Mesenchymal stem cell (in vitro differentiated cells and primary cell): ENCODE measurements around the gene PCDH1.

Experiments used
- DNase-seq: peaks from one replicate; pipeline ENCODE4 v3.0.0-alpha.2; 2013
- H2AFZ ChIP-seq: one replicate; pipeline ENCODE4 v1.6.1; 2013; ENCODE audit warnings: low read depth, mild to moderate bottlenecking, control low read depth, inconsistent platforms, low read length, moderate library complexity
- H2AK5ac ChIP-seq: 2 replicates; pipeline ENCODE4 v1.6.1; 2013; ENCODE audit warnings: low read length, moderate library complexity, mild to moderate bottlenecking, inconsistent platforms; ENCODE audit not compliant: severe bottlenecking
- H2BK120ac ChIP-seq: one replicate; pipeline ENCODE4 v1.6.1; 2013; ENCODE audit warnings: low read depth, mild to moderate bottlenecking, inconsistent platforms, low read length, moderate library complexity
- H2BK12ac ChIP-seq, 2 experiments: one replicate each; pipeline ENCODE4 v1.6.1; 2013; ENCODE audit warnings: inconsistent platforms in 2 of 2, low read length in 2 of 2, mild to moderate bottlenecking in 2 of 2, moderate library complexity in 2 of 2, control low read depth in 1 of 2
- H2BK15ac ChIP-seq: one replicate; pipeline ENCODE4 v1.6.1; 2013; ENCODE audit warnings: mild to moderate bottlenecking, low read depth, inconsistent platforms; ENCODE audit not compliant: poor library complexity, severe bottlenecking
- H2BK5ac ChIP-seq: 2 replicates; pipeline ENCODE4 v1.6.1; 2013; ENCODE audit warnings: low read depth, mild to moderate bottlenecking, low read length, control low read depth, inconsistent platforms; ENCODE audit not compliant: poor library complexity, severe bottlenecking
- H3K14ac ChIP-seq, 2 experiments: one replicate each; pipeline ENCODE4 v1.6.1; 2013; ENCODE audit warnings: inconsistent platforms in 2 of 2, low read length in 2 of 2, control low read depth in 1 of 2, mild to moderate bottlenecking in 1 of 2, moderate library complexity in 1 of 2
- H3K18ac ChIP-seq, 2 experiments: one replicate each; pipeline ENCODE4 v1.6.1; 2013; ENCODE audit warnings: inconsistent platforms in 2 of 2, low read length in 2 of 2, control low read depth in 1 of 2, low read depth in 1 of 2, mild to moderate bottlenecking in 1 of 2
- H3K23ac ChIP-seq, 2 experiments: one replicate each; pipeline ENCODE4 v1.6.1; 2013; ENCODE audit warnings: inconsistent platforms in 2 of 2, low read length in 2 of 2, mild to moderate bottlenecking in 2 of 2, moderate library complexity in 2 of 2, control low read depth in 1 of 2
- H3K27ac ChIP-seq: 2 replicates; pipeline ENCODE4 v1.5.1; 2013; ENCODE audit warnings: mild to moderate bottlenecking, moderate library complexity, low read length, control low read depth, inconsistent platforms; ENCODE audit not compliant: poor library complexity, severe bottlenecking
- H3K27me3 ChIP-seq, 2 experiments: 2 replicates each; pipeline versions ENCODE4 v1.6.1 to v1.7.0; 2013; ENCODE audit warnings: low read length in 2 of 2, mild to moderate bottlenecking in 2 of 2, moderate library complexity in 2 of 2, control low read depth in 1 of 2, inconsistent platforms in 1 of 2; ENCODE audit not compliant: control insufficient read depth in 1 of 2, insufficient read depth in 1 of 2
- H3K36me3 ChIP-seq, 2 experiments: 2 replicates each; pipeline versions ENCODE4 v1.6.1 to v1.7.0; 2013; ENCODE audit warnings: low read length in 2 of 2, control low read depth in 1 of 2, inconsistent platforms in 1 of 2, low read depth in 1 of 2, mild to moderate bottlenecking in 1 of 2; ENCODE audit not compliant: insufficient read depth in 2 of 2, control insufficient read depth in 1 of 2
- H3K4ac ChIP-seq, 2 experiments: one replicate each; pipeline ENCODE4 v1.6.1; 2013; ENCODE audit warnings: inconsistent platforms in 2 of 2, low read length in 2 of 2, mild to moderate bottlenecking in 2 of 2, moderate library complexity in 2 of 2, control low read depth in 1 of 2, low read depth in 1 of 2
- H3K4me1 ChIP-seq: 2 replicates; pipeline ENCODE4 v1.6.1; 2013; ENCODE audit warnings: low read depth, low read length, control low read depth; ENCODE audit not compliant: control insufficient read depth, insufficient read depth
- H3K4me2 ChIP-seq: 2 replicates; pipeline ENCODE4 v1.6.1; 2013; ENCODE audit warnings: low read length, mild to moderate bottlenecking, inconsistent platforms; ENCODE audit not compliant: poor library complexity, severe bottlenecking
- H3K4me3 ChIP-seq, 2 experiments: 2 replicates each; pipeline versions ENCODE4 v1.5.1 to v1.7.0; 2013; ENCODE audit warnings: low read length in 2 of 2, mild to moderate bottlenecking in 2 of 2, control low read depth in 1 of 2, low read depth in 1 of 2; ENCODE audit not compliant: insufficient read depth in 1 of 2
- H3K79me1 ChIP-seq: replicated peaks from 2 replicates; pipeline ENCODE4 v1.6.1; 2013; ENCODE audit warnings: mild to moderate bottlenecking, control low read depth, low read length, inconsistent platforms; ENCODE audit not compliant: poor library complexity, severe bottlenecking
- H3K9ac ChIP-seq: 2 replicates; pipeline ENCODE4 v1.7.0; 2013; ENCODE audit warnings: mild to moderate bottlenecking, low read length, moderate library complexity
- H3K9me3 ChIP-seq: 2 replicates; pipeline ENCODE4 v1.7.0; 2013; ENCODE audit warnings: mild to moderate bottlenecking, low read length; ENCODE audit not compliant: control insufficient read depth
- H4K8ac ChIP-seq: one replicate; pipeline ENCODE4 v1.6.1; 2013; ENCODE audit warnings: inconsistent platforms, mild to moderate bottlenecking, low read length, moderate library complexity
- H4K91ac ChIP-seq: one replicate; pipeline ENCODE4 v1.6.1; 2013; ENCODE audit warnings: mild to moderate bottlenecking, low read length, inconsistent platforms
- whole genome bisulfite sequencing: methylation state at CpG from one replicate; pipeline ENCODE4 v1.1.7; 2013; ENCODE audit warnings: mixed read lengths; 5-methylcytosine and 5-hydroxymethylcytosine counted together

Gene PCDH1

DNA sequence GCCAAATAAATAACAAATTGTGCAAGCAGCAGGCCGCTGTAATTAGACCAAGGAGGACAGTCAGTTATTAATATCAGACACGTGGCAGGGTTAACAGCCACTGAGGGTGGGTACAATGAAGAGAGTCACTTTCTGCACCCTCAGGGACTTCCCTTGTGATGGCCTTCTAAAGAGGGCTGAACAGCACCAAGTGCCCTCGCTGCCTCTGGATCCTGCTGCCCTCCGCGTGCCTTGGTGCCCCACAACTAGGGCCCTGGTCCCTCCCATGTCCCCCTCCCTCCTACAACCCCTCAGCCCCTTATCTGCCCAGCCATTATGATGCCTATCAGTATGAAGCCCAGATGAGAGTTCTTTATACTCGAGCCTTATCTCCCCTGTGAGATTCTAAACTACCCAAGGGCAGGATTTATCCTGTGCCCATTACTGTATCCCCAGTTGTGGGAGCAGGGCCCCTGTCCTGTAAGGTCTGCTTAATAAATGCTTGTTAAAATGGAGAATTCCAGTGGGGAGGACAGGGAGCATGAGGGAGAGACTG lies 37.3 kb downstream of the PCDH1 start:
- Histone ChIP-seq H3K18ac (no peak overlapping the region), H3K27ac (no peak overlapping the region), H3K4me2 (no peak overlapping the region), H2BK5ac (no peak overlapping the region), H4K91ac (no peak overlapping the region), H2BK12ac (no peak overlapping the region), H3K9ac (no peak overlapping the region), H3K9me3 (no peaks in the 10 kb centered on the region), H3K14ac (no peak overlapping the region), H3K4ac (no peak overlapping the region), H2AFZ (no peak overlapping the region), H3K4me1 (no peaks in the 10 kb centered on the region), H2AK5ac (no peak overlapping the region), H3K4me3 (no peak overlapping the region), H2BK120ac (no peak overlapping the region), H3K36me3 (peaks cover 0 to 4% of the 10 kb centered on the region in 2 experiments), H3K23ac (no peak overlapping the region), H2BK15ac (no peak overlapping the region), H4K8ac (peak overlapping the region; percentile 54), H3K27me3 (peaks cover 47 to 83% of the 10 kb centered on the region in 2 experiments), H3K79me1 (no peaks in the 10 kb centered on the region)
- WGBS: 67% methylated on average over 6 of the region's 6 CpGs
- no peak for DNase-seq

DNA sequence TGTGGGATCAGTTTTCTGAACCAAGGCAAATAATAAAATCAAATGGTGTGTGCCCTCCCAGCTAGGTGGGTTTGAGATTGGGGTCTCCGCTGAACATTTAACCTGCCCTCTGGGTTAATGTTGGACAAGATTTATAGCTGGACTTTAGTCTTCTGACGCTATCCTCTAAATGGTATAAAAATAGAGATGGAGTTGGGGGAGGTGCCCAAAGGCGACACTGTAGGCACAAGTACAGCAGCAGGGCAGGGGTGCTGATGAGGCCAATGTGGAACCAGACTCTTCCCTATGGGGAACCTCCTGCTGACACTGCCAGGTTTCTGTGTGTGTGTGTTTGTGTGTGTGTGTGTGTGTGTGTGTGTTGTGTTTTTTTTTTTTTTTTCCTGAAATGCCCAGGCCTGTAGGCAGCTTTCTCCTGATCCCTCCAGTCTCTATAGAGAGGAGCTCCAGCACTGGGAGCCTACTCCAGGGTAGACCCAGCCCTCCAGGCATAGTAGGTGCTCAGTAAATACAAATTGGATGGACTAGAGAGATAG lies 37.9 kb downstream of the PCDH1 start:
- no peak overlapping the region for H3K23ac ChIP-seq
- no peak overlapping the region for H3K4me3 ChIP-seq
- H2BK12ac ChIP-seq: no peak overlapping the region
- no peak overlapping the region for H2BK120ac ChIP-seq
- no peak overlapping the region for H3K27ac ChIP-seq
- H2BK15ac ChIP-seq: no peak overlapping the region
- H4K8ac ChIP-seq: no peak overlapping the region
- H3K18ac ChIP-seq: no peak overlapping the region
- no peaks in the 10 kb centered on the region for H3K9me3 ChIP-seq
- 85% methylated on average over 3 of the region's 3 CpGs for WGBS
- peaks cover 44 to 87% of the 10 kb centered on the region in 2 experiments for H3K27me3 ChIP-seq
- H3K14ac ChIP-seq: no peak overlapping the region
- H3K4me2 ChIP-seq: no peak overlapping the region
- H2BK5ac ChIP-seq: no peak overlapping the region
- no peak overlapping the region for H3K4ac ChIP-seq
- no peak overlapping the region for H2AK5ac ChIP-seq
- no peaks in the 10 kb centered on the region for H3K4me1 ChIP-seq
- no peak overlapping the region for H2AFZ ChIP-seq
- H3K79me1 ChIP-seq: no peaks in the 10 kb centered on the region
- no peak for DNase-seq
- no peak overlapping the region for H3K9ac ChIP-seq
- H4K91ac ChIP-seq: no peak overlapping the region
- peaks cover 0 to 4% of the 10 kb centered on the region in 2 experiments for H3K36me3 ChIP-seq

DNA sequence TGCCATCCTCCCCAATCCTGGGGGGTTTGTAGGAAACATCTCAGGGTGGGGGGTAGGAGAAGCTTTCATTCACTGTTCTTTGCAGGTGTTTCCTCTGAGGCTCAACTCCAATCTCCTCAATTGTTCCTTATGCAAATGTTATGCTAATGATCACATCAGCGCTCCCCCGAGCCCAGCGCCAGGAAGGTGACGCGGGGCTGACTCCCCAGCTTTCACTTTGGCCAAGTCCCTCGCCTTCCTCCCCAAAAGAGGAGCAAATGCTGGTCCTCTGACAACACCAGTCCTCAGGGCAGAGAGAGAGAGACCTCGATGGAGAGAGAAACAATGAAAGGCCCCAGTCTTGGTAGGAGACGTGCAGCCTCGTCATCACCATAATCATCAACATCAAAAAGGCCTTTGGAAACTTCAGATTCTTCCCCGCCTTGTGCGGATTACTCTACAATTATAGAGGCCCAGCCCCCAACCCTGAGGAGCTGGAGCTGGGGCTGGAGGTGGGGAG lies 39.1 kb downstream of the PCDH1 start:
- no peak overlapping the region for H4K91ac ChIP-seq
- no peak overlapping the region for H3K9ac ChIP-seq
- H2BK12ac ChIP-seq: peak overlapping the region in 1 of 2 experiments; percentile 7
- no peaks in the 10 kb centered on the region for H3K4me1 ChIP-seq
- no peak for DNase-seq
- H2AK5ac ChIP-seq: no peak overlapping the region
- H2BK120ac ChIP-seq: no peak overlapping the region
- no peak overlapping the region for H3K4me2 ChIP-seq
- peak overlapping the region in 1 of 2 experiments; percentile 49 for H3K4me3 ChIP-seq
- no peak overlapping the region for H2AFZ ChIP-seq
- H3K9me3 ChIP-seq: no peaks in the 10 kb centered on the region
- H2BK15ac ChIP-seq: no peak overlapping the region
- 48% methylated on average over 7 of the region's 11 CpGs for WGBS
- H3K14ac ChIP-seq: no peak overlapping the region
- no peak overlapping the region for H2BK5ac ChIP-seq
- H3K79me1 ChIP-seq: no peaks in the 10 kb centered on the region
- H3K18ac ChIP-seq: no peak overlapping the region
- peaks cover 0 to 4% of the 10 kb centered on the region in 2 experiments for H3K36me3 ChIP-seq
- no peak overlapping the region for H3K23ac ChIP-seq
- peaks cover 31 to 82% of the 10 kb centered on the region in 2 experiments for H3K27me3 ChIP-seq
- H4K8ac ChIP-seq: no peak overlapping the region
- H3K4ac ChIP-seq: no peak overlapping the region
- H3K27ac ChIP-seq: no peak overlapping the region

DNA sequence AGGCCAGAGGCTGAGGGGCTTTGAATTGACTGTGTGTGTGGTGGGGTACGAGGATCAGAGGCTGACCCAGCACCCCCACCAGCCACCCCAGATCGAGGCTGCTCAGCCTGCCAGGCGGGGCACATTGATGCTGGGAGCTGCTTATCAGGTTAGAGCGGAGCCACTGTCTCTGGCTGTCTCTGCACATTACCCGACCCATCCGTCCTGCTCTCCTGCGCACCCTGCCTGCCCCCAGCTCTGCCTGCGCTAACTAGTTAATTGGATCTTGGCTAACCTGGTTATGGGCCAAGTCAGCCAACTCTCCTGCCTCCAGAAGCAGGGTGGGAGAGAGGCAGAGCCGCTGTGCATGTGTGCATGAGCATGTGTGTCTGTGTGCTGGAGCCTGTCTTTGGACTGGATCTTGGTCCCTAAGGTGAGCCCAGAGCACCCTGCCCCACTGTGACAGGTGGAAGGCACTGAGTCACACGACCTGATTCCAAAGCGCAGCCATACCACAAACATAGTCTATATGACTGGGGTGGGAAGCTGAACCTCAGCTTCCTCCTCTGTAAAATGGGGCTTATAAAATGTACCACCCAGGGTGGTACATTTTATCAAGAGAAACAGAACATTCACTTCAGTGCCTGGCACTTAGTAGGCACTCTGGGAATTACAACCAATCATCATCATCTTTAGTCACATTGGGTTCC lies 39.7 kb downstream of the PCDH1 start:
- no peak overlapping the region for H3K4me2 ChIP-seq
- peak overlapping the region; percentile 74 for H4K91ac ChIP-seq
- no peak overlapping the region for H4K8ac ChIP-seq
- no peak for DNase-seq
- peaks cover 0 to 4% of the 10 kb centered on the region in 2 experiments for H3K36me3 ChIP-seq
- H3K27me3 ChIP-seq: peaks cover 27 to 76% of the 10 kb centered on the region in 2 experiments
- no peak overlapping the region for H3K27ac ChIP-seq
- H3K18ac ChIP-seq: peak overlapping the region in 1 of 2 experiments; percentile 29
- H3K23ac ChIP-seq: no peak overlapping the region
- H3K9ac ChIP-seq: no peak overlapping the region
- no peak overlapping the region for H3K4ac ChIP-seq
- H2AK5ac ChIP-seq: no peak overlapping the region
- WGBS: 65% methylated on average over 10 of the region's 11 CpGs
- peak overlapping the region in 1 of 2 experiments; percentile 94 for H3K14ac ChIP-seq
- H3K4me1 ChIP-seq: no peaks in the 10 kb centered on the region
- no peak overlapping the region for H2BK5ac ChIP-seq
- no peak overlapping the region for H3K4me3 ChIP-seq
- no peaks in the 10 kb centered on the region for H3K9me3 ChIP-seq
- peak overlapping the region in 1 of 2 experiments; percentile 15 for H2BK12ac ChIP-seq
- no peak overlapping the region for H2BK120ac ChIP-seq
- H2AFZ ChIP-seq: no peak overlapping the region
- no peaks in the 10 kb centered on the region for H3K79me1 ChIP-seq
- no peak overlapping the region for H2BK15ac ChIP-seq
